ENCODE measurements around the gene CBLC.

DNA sequence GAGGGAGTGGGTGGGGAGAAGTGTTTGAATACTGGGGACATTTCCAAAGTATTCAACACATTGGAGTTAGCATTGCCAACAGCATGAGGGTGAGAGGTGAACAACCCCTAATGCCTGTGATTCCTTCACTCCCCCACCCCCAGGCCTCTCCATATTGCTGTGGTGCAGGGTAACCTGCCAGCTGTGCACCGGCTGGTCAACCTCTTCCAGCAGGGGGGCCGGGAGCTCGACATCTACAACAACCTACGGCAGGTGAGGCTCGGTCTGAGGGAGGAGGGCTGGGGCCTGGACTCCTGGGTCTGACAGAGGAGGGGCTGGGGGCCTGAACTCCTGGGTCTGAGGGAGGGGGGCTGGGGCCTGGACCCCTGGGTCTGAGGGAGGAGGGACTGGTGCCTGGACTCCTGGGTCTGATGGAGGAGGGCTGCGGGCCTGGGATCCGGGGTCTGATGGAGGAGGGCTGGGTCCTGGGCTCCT is 21.6 kb upstream of the CBLC start:
- TF ChIP-seq POLR2A (IDR thresholded peaks at IDR 0.05) = no peak
- TF ChIP-seq, protein P1, sequence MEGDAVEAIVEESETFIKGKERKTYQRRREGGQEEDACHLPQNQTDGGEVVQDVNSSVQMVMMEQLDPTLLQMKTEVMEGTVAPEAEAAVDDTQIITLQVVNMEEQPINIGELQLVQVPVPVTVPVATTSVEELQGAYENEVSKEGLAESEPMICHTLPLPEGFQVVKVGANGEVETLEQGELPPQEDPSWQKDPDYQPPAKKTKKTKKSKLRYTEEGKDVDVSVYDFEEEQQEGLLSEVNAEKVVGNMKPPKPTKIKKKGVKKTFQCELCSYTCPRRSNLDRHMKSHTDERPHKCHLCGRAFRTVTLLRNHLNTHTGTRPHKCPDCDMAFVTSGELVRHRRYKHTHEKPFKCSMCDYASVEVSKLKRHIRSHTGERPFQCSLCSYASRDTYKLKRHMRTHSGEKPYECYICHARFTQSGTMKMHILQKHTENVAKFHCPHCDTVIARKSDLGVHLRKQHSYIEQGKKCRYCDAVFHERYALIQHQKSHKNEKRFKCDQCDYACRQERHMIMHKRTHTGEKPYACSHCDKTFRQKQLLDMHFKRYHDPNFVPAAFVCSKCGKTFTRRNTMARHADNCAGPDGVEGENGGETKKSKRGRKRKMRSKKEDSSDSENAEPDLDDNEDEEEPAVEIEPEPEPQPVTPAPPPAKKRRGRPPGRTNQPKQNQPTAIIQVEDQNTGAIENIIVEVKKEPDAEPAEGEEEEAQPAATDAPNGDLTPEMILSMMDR (IDR thresholded peaks at IDR 0.05) = no peak
